SU-DHL-6 (cell line): ENCODE data around the gene WDR83.

Experiments
- H2AFZ ChIP-seq: fragments of 200-600 bp; sonication (generic); 2 replicates; pipeline ENCODE4 v1.6.1; 2014; ENCODE audit warnings: low read depth, mild to moderate bottlenecking, moderate library complexity, mixed read lengths, antibody characterized with exemption, low read length; ENCODE audit not compliant: severe bottlenecking
- H3F3A ChIP-seq: fragments of 200-600 bp; shearing (Covaris generic); 2 replicates; pipeline ENCODE4 v1.6.0; 2016; ENCODE audit warnings: antibody characterized with exemption, mild to moderate bottlenecking; ENCODE audit not compliant: insufficient read depth
- H3K27ac ChIP-seq: fragments of 200-600 bp; sonication (generic); 2 replicates; pipeline ENCODE4 v1.5.1; 2016; ENCODE audit warnings: low read depth, mild to moderate bottlenecking, low read length, moderate library complexity, mixed read lengths
- H3K27me3 ChIP-seq: fragments of 200-600 bp; sonication (generic), shearing (Covaris generic); 2 replicates; pipeline ENCODE4 v1.6.0; 2014; ENCODE audit warnings: mild to moderate bottlenecking, low read length
- H3K36me3 ChIP-seq: fragments of 200-600 bp; sonication (generic); 2 replicates; pipeline ENCODE4 v1.6.1; 2014; ENCODE audit warnings: mild to moderate bottlenecking, low read length, mixed read lengths
- H3K4me2 ChIP-seq: fragments of 300-600, 200-600 bp; shearing (Covaris generic), sonication (generic); 2 replicates; pipeline ENCODE4 v1.6.0; 2014; ENCODE audit warnings: low read length, low read depth, mild to moderate bottlenecking; ENCODE audit not compliant: poor library complexity, severe bottlenecking
- H3K4me3 ChIP-seq: fragments of 200-600 bp; sonication (generic); 2 replicates; pipeline ENCODE4 v1.5.1; 2014; ENCODE audit warnings: antibody characterized with exemption, low read length, mild to moderate bottlenecking, mixed read lengths; ENCODE audit not compliant: insufficient read depth, poor library complexity, severe bottlenecking
- H3K79me2 ChIP-seq: fragments of 200-600 bp; sonication (generic); 2 replicates; pipeline ENCODE4 v1.6.1; 2014; ENCODE audit warnings: mild to moderate bottlenecking, low read length, moderate library complexity; ENCODE audit not compliant: insufficient read depth
- H3K9ac ChIP-seq: fragments of 200-600 bp; sonication (generic); 2 replicates; pipeline ENCODE4 v1.7.0; 2014; ENCODE audit warnings: mild to moderate bottlenecking, low read length
- H3K9me2 ChIP-seq: fragments of 200-600 bp; sonication (generic); replicated peaks from 2 replicates; pipeline ENCODE4 v1.6.1; 2014; ENCODE audit warnings: low read length; ENCODE audit not compliant: insufficient read depth
- H3K9me3 ChIP-seq: fragments of 200-600 bp; sonication (generic); 2 replicates; pipeline ENCODE4 v1.6.1; 2014; ENCODE audit warnings: low read length, mixed read lengths; ENCODE audit not compliant: insufficient read depth
- H4K20me1 ChIP-seq: fragments of 200-600 bp; sonication (generic); 2 replicates; pipeline ENCODE4 v1.6.1; 2014; ENCODE audit warnings: low read depth, mild to moderate bottlenecking, antibody characterized with exemption, low read length, moderate library complexity, mixed read lengths
- CTCF ChIP-seq: fragments of 200-600 bp; sonication (generic); IDR thresholded peaks from one replicate; pipeline ENCODE4 v1.5.1; 2017; ENCODE audit warnings: antibody characterized with exemption, mild to moderate bottlenecking, low read length, moderate library complexity; ENCODE audit not compliant: insufficient read depth, poor library complexity, severe bottlenecking
- EZH2phosphoT487 ChIP-seq: fragments of 200-600 bp; sonication (generic), shearing (Covaris generic); conservative IDR thresholded peaks from 2 replicates; pipeline ENCODE4 v1.6.1; 2018; ENCODE audit warnings: mild to moderate bottlenecking, antibody characterized with exemption, low read length, moderate library complexity, mixed read lengths

The WDR83 gene

DNA sequence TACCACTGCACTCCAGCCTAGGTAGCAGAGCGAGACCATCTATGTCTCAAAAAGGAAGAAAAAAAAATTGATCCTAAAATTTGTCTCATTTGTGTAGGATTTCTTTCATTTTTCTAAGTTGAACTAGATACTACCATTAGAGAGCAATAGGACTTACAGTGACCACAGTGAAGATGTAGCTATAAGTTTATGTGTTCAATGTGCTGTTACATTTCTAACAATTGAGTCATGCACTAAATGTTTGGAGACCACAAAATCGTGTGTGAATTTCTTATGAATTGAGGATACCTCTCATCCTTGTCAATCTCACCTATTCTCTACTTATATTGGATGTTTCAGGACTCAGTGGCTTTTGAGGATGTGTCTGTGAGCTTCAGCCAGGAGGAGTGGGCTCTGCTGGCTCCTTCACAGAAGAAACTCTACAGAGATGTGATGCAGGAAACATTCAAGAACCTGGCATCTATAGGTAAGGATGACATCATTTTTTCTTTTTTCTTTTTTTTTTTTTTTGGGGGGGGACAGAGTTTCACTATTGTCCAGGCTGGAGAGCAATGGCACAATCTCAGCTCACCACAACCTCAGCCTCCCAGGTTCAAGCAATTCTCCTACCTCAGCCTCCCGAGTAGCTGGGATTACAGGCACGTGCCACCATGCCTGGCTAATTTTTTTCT is 43.1 kb upstream of the WDR83 start:
- Histone ChIP-seq H3K9me2 (no peaks in the 10 kb centered on the region), H2AFZ (no peak overlapping the region), H3K27ac (no peak overlapping the region), H3K27me3 (no peaks in the 10 kb centered on the region), H3K9ac (no peak overlapping the region), H3K4me2 (no peak overlapping the region), H3K9me3 (peaks cover 15% of the 10 kb centered on the region; the same call in 1 of the 2 replicates), H3F3A (no peaks in the 10 kb centered on the region), H3K79me2 (peaks cover 30% of the 10 kb centered on the region), H3K36me3 (peaks cover 17% of the 10 kb centered on the region), H4K20me1 (no peaks in the 10 kb centered on the region), H3K4me3 (no peak overlapping the region)
- TF ChIP-seq EZH2phosphoT487, result no peak
- no peak for TF ChIP-seq CTCF

DNA sequence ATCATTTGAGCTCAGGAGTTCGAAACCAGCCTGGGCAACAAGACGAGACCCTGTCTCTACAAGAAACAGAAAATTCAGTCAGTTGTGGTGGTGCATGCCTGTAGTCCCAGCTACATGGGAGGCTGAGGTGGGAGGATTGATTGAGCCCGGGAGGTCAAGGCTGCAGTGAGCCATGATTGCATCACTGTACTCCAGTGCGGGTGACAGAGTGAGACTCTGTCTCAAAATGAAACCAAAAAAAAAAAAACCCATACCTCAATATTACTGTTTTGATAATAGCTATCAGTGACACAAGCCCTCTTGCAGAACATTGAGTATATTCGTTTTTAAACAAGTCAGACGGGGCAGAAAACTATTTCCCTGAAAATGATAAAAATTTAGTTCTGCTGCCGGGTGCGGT is 39.6 kb upstream of the WDR83 start:
- Histone ChIP-seq H3K27ac (no peak overlapping the region), H3K9me2 (no peaks in the 10 kb centered on the region), H3K27me3 (no peaks in the 10 kb centered on the region), H4K20me1 (no peaks in the 10 kb centered on the region), H3K9ac (no peak overlapping the region), H3K9me3 (peaks cover 16% of the 10 kb centered on the region; the same call in 1 of the 2 replicates), H3K4me3 (no peak overlapping the region), H3F3A (peaks cover 7% of the 10 kb centered on the region; the same call in 1 of the 2 replicates), H3K4me2 (no peak overlapping the region), H2AFZ (no peak overlapping the region), H3K36me3 (peaks cover 24% of the 10 kb centered on the region), H3K79me2 (0 out of 2 replicates have a peak, but pooled peaks cover 6% of the 10 kb centered on the region)
- no peak for TF ChIP-seq EZH2phosphoT487
- TF ChIP-seq CTCF, result no peak

DNA sequence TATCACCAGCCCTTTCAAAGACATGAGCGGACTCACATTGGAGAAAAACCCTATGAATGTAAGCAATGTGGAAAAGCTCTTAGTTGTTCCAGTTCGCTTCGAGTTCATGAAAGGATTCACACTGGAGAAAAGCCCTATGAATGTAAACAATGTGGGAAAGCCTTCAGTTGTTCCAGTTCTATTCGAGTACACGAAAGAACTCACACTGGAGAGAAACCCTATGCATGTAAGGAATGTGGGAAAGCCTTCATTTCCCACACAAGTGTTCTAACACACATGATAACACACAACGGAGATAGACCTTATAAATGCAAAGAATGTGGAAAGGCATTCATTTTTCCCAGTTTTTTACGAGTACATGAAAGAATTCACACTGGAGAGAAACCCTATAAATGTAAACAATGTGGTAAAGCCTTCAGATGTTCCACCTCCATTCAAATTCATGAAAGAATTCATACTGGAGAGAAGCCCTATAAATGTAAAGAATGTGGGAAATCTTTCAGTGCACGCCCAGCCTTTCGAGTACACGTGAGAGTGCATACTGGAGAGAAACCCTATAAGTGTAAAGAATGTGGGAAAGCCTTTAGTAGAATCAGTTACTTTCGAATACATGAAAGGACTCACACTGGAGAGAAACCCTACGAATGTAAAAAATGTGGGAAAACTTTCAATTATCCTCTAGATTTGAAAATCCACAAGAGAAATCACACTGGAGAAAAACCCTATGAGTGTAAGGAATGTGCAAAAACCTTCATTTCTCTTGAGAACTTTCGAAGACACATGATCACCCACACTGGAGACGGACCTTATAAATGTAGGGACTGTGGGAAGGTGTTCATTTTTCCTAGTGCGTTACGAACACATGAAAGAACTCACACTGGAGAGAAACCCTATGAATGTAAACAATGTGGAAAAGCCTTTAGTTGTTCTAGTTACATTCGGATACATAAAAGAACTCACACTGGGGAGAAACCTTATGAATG is 38.3 kb upstream of the WDR83 start:
- Histone ChIP-seq H3F3A (peaks cover 7% of the 10 kb centered on the region; the same call in 1 of the 2 replicates), H2AFZ (no peak overlapping the region), H3K4me3 (no peak overlapping the region), H3K27me3 (no peaks in the 10 kb centered on the region), H3K79me2 (no peaks in the 10 kb centered on the region), H3K9me3 (peaks cover 16% of the 10 kb centered on the region; the same call in 1 of the 2 replicates), H3K9ac (no peak overlapping the region), H3K9me2 (no peaks in the 10 kb centered on the region), H3K36me3 (peaks cover 24% of the 10 kb centered on the region), H3K27ac (no peak overlapping the region), H3K4me2 (no peak overlapping the region), H4K20me1 (no peaks in the 10 kb centered on the region)
- no peak for TF ChIP-seq EZH2phosphoT487
- no peak for TF ChIP-seq CTCF
